ENCODE data around the gene P2RY6.

P2RY6 gene

DNA sequence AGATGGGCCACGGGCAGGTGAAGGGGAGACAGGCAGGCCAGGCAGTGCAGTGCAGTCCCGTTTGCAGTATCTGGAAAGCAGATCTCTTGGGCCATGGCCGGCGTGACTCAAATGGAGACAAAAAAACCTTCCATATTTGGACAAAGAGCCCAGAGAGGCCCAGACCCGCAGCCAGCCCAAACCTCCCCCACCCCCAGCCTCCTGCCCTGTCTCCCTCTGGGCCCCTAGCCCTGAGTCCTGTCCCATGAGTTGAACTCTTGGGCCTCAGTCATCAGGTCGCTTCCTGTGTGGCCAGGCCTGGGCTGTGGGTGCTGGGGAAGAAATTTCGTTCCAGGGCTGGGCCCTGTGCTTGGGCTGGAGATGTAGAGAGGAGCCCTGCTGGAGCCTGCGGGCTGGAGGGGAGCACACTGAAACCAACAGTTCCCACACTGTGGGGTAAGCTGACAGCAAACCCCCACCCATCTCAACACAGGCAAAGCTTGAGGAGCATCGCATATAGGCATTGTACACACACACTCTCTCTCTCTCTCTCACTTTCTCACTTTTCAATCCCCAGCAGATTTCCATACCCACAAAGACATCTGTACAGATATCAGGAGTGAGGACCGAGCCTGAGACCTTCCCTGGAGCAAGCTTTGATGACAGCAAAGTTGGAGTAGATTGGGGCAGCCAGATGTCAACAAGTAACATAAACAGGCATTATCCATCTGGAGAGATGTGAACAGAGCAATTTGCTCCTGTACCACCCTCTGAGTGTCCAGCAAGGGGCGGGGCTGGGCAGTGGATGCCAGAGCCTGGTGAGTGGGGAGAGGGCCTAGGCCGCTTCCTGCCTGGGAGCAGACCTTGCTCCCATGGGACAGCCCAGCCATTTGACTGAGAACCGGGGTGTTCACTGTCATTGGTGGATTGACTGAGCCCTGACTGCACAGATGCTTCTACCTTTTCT, 53.2 kb downstream of the P2RY6 start:
- in situ Hi-C loops (cut with HindIII; ENCODE audit: low pct_ligation_motif_present, low sequenced_read_pairs), result no loop called here
- Histone ChIP-seq H3K4me3 (ENCODE audit: low read depth, low read length) (no peak overlapping the region), H3K36me3 (replicated peaks) (no peaks in the 10 kb centered on the region), H3K27me3 (replicated peaks) (no peaks in the 10 kb centered on the region), H3K27ac (peak overlapping the region; percentile 74)
- DNase-seq, result peak; percentile 43
- TF ChIP-seq, protein P1, sequence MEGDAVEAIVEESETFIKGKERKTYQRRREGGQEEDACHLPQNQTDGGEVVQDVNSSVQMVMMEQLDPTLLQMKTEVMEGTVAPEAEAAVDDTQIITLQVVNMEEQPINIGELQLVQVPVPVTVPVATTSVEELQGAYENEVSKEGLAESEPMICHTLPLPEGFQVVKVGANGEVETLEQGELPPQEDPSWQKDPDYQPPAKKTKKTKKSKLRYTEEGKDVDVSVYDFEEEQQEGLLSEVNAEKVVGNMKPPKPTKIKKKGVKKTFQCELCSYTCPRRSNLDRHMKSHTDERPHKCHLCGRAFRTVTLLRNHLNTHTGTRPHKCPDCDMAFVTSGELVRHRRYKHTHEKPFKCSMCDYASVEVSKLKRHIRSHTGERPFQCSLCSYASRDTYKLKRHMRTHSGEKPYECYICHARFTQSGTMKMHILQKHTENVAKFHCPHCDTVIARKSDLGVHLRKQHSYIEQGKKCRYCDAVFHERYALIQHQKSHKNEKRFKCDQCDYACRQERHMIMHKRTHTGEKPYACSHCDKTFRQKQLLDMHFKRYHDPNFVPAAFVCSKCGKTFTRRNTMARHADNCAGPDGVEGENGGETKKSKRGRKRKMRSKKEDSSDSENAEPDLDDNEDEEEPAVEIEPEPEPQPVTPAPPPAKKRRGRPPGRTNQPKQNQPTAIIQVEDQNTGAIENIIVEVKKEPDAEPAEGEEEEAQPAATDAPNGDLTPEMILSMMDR (IDR thresholded peaks at IDR 0.05; ENCODE audit: low read depth, low read length, missing control alignments), result no peak

DNA sequence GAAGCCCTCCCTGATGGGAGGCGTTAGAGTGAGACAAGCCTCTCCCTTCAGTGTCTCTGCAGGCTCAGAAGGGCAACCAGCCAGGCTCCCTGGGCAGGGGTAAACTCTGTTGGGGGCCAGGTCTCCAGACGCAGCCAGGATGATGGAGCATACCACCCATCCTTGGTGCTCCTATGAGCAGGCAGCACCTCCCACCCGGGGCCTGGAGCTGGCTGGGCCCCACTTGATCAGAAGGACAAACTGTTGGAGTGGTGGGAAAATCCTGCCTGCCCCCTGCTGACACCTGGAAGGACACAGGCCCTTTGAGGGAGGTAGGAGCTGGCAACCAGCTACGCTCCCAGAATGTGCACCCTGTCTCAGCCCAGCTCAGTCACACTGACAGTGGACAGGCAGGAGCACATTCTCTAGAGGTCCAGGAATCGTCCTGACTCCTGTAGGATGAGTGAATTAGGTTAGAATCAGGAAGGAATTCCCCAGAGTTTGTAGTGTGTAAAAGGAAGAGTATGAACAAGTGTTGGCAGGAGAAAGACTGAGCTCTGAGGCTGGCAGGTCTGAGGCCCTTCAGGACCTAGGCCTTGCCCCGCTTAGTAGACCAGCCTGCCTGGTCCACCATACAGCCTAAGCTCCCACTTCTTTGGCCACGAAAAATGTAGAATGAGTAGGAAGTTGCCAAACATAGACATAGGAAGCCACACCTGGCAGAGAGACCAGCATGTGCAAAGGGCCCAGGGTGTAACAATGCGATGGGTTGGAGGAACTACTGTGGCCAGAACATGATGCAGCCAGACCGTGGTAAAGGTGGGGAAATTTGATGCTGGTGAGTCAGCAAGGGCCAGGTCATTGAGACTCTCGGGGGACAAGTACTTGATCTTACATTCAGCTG, 55.0 kb downstream of the P2RY6 start:
- H3K36me3 ChIP-seq (replicated peaks), result no peaks in the 10 kb centered on the region
- TF ChIP-seq, protein P1 (IDR thresholded peaks at IDR 0.05; ENCODE audit: low read depth, low read length, missing control alignments), result peak; percentile 3
- H3K4me3 ChIP-seq (ENCODE audit: low read depth, low read length), result no peak overlapping the region
- H3K27ac ChIP-seq, result no peak overlapping the region
- DNase-seq, result no peak
- no peaks in the 10 kb centered on the region for H3K27me3 ChIP-seq (replicated peaks)
- in situ Hi-C loops (cut with HindIII; ENCODE audit: low pct_ligation_motif_present, low sequenced_read_pairs), result no loop called here

DNA sequence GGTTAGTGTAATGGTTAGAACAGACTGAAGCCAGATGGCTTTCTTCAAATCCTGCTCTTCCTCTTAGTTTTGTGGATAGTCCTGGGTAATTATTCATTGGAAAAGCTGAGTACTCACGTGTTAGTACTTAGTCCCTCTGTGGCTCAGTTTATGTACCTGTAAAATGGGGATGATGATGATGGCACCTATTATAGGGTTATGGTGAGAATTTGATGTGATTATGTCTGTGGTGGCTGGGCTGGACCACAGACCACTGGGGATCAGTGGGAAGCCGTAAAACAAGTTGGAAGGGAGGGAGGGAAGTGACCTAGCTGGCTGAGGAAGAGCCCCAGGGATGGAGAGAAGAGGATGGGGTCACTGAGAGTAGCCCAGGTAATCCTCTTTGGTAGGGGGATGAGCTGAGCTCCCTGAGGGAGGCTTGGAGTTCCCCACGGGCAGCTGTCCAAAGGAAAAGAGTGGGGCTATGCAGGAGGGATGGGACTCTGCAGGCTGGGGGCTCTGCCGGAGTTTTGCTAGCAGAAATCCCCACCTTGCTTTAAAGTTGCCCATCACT, 55.8 kb downstream of the P2RY6 start:
- TF ChIP-seq, protein P1 (IDR thresholded peaks at IDR 0.05; ENCODE audit: low read depth, low read length, missing control alignments), result no peak
- no peak overlapping the region for H3K27ac ChIP-seq
- no peaks in the 10 kb centered on the region for H3K36me3 ChIP-seq (replicated peaks)
- H3K4me3 ChIP-seq (ENCODE audit: low read depth, low read length), result no peak overlapping the region
- no peak for DNase-seq
- H3K27me3 ChIP-seq (replicated peaks), result no peaks in the 10 kb centered on the region
- in situ Hi-C loops (cut with HindIII; ENCODE audit: low pct_ligation_motif_present, low sequenced_read_pairs), result no loop called here

DNA sequence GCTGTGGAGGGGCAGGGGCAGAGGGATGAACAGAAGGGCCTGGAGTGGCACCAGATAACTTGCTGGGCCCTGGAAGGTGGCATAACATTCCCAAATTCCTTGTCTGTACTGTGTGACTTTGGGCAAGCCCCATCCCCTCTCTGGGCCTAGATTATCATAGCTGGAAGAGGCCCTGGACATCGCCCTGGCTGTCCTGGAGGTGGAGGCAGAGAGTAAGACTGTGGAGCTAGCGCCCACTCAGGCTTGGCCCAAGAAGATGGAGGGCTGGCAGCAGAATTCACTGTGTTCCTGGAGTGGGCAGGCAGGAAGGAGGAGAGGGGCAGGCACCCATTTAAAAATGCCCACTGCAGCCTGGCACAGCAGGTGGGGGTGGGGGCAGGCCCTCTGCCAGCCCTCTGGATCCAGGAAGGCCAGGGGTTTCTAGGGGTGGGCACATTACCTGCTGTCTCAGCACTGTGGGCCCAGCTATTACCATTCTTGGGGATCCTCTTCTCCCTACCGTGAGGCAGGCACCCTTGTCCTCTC, 58.5 kb downstream of the P2RY6 start:
- H3K27ac ChIP-seq, result peak overlapping the region; percentile 17

More for the DNA sequence above, 58.5 kb downstream of the P2RY6 start:
- H3K36me3 ChIP-seq (replicated peaks), result no peaks in the 10 kb centered on the region
- no peak overlapping the region for H3K4me3 ChIP-seq (ENCODE audit: low read depth, low read length)
- DNase-seq, result peak; percentile 33
- no peaks in the 10 kb centered on the region for H3K27me3 ChIP-seq (replicated peaks)
- in situ Hi-C loops (cut with HindIII; ENCODE audit: low pct_ligation_motif_present, low sequenced_read_pairs), result no loop called here
- TF ChIP-seq, protein P1 (IDR thresholded peaks at IDR 0.05; ENCODE audit: low read depth, low read length, missing control alignments), result peak; percentile 82
